NK-92 treated with Interleukin-12 subunit alpha and Interleukin-12 subunit beta, amount 100 ng/mL, for 24 hours (cell line): ENCODE measurements around the gene AKAP8L.

ENCODE experiments used
- DNase-seq: peaks from one replicate; lab custom pipeline; 2025; lab: John Stamatoyannopoulos, UW

The AKAP8L gene

DNA sequence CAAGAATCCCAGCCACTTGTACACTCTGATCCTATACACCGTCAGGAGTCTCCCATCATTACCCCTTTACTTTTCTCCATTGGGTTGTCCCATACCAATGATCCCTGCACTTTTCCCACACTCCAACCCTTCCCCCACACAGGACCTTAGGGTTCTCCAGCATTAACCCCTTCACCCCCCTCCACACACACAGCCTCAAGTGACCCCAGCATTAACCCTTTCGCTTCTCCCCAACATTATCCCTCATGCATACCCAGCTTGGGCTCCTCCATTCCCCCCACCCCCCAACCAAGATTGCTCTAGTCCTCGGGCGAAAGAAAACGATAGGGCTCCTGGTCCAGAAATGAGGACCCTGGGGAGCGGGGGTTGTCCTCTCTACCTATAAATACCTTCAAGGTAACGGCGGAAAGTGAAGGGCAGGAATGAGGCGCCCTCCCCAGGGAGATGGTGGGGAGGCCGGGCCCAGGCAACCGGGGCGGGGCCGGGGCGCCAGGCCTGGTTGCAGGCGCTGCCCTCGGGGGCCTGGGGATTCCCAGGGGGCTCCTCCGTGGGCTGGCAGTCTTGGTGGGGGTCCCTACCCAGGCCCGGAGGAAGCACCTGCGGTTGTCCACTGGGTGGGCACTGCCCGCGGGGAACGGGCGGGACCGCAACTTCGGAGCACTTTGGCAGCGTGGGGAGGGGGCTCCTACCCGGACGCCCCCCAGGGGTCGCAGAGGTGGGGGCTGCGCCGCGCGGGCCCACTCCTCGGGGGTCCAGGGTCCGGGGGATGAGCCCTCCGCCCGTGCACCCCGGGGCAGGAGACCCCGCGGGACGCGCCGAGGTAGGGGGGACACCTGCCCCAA is 30.2 kb upstream of the AKAP8L start:
- no peak for DNase-seq

DNA sequence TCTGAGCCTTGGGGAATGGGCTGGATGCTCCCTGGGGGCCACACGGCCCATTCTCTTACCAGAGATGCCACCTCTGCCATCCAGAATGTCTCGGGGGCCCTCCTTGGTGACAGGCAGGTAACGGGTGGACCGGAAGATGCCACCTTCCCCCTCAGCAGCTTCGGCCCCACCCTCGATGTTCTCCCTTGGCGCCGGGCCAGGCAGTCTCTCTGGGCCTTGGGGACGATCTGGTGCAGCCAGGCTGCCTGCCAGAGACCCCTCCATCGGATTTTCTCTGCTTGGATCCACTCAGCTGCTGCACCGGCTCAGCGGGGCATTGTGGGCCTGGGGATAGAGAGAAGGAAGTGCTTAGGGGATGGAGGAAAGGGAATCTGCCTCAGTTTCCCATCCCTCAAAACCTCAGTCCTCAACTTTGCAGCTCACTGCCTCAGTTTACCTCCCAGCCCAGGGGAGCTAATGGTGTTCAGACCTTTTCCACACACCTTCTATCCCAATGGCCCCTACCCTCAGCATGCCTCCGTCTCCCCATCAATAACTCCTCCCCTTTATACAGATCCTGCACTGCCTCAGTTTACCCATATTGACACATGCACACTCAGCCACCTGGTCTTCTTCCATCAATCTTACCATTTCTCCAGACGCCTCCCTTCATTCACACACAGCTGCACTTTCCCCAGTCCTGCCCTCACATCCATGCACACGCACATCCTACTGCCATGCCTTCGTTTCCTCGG is 29.4 kb upstream of the AKAP8L start:
- DNase-seq, result no peak

GRCh38 chr19:15447057-15447456 is 28.3 kb upstream of the AKAP8L start:
- no peak for DNase-seq

GRCh38 chr19:15445807-15446376 is 27.1 kb upstream of the AKAP8L start:
- no peak for DNase-seq

DNA sequence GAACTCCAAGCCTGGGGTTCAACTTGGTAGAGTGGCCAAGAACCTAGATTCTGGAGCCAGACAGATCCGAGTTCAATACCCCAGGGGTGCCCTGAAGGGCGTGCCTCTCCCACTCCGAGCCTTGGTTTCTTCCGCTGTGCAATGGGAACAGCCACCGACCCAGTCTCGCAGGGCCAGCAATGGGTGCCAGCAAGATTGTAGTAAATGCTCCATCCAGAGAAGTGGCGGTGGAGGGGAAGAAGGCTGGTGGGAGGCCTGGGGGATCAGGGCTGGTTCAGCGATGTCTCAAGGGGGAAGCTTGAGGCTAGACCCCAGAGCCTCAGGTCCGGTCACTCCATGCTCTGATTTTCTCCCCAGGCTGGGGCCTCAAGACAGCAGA is 26.4 kb upstream of the AKAP8L start:
- no peak for DNase-seq

GRCh38 chr19:15444505-15445226 is 25.9 kb upstream of the AKAP8L start:
- DNase-seq, result no peak

DNA sequence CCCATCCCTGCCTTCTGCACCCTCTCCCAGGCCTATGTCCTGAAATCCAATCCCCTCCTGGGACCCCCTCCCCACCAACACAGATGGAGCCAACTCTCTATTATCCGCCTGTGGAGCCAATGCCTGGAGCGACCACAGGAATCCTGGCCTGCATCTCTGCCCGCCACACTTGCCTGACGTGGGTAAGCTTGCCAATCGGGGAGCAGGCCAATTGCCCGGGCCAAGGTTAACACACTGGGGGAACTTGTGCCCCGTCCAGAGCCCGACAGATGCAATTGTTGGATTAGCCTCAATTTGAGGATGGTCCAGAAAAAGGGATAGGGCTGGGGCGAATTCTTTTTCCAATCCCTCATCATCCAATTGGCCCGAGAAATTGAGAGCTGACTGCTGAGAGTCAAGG is 25.1 kb upstream of the AKAP8L start:
- DNase-seq, result no peak

DNA sequence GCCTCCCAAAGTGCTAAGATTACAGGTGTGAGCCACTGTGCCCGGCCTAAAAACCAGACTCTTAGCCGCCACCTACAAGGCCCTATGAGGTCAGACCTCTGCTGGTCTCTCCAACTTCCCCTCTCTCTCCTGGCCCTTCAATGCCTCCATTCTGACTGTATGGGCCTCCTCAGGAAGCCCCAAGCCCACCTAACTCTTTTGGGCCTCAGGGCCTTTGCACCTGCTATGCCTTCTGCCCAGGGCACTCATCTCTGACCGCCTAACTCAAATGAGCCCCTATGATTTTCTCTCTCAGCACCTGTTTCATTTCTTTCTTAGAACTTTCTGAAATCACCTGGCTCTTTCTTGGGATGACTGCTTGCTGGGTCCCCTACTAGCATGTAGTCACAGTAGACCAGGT is 24.5 kb upstream of the AKAP8L start:
- no peak for DNase-seq

DNA sequence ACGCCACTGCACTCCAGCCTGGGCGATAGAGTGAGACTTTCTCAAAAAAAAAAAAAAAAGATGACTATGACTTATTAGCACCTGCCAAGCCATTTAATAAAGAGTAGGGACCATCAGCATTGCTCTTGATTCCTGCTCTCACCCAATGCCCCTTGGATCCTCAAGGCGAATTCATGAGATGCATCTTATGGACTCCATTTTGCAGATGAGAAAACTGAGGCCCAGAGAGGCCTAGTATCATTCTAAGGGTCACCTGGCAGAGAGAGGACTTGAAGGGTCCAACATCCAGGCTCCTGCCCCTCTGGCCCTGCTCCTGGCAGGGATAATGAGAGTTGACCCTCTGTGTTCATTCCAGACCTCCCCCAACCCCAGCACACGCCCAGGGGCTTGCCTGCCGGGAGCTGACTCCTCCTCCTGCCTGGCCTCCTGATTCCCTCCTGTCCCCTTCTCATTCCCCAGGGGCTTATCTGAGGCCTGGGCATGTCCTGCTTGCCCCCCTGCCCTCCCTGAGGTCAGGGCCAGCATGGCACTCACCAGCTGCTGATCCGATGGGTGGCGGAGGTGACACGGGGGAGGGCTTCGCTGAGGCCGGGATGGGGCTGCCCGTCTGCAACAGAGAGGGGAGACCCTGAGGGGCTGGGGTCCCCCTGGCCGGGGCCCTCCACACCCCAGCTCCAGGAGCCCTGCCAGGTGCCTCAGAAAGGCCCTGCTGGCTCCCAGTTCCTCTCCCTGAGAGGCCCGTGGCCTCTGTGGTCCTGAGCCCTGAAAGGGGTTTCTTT is 23.5 kb upstream of the AKAP8L start:
- no peak for DNase-seq

- peak; percentile 16 for DNase-seq
Measured at GRCh38 chr19:15441317-15441716, 22.5 kb upstream of the AKAP8L start.

GRCh38 chr19:15439821-15440641 is 21.2 kb upstream of the AKAP8L start:
- no peak for DNase-seq

DNA sequence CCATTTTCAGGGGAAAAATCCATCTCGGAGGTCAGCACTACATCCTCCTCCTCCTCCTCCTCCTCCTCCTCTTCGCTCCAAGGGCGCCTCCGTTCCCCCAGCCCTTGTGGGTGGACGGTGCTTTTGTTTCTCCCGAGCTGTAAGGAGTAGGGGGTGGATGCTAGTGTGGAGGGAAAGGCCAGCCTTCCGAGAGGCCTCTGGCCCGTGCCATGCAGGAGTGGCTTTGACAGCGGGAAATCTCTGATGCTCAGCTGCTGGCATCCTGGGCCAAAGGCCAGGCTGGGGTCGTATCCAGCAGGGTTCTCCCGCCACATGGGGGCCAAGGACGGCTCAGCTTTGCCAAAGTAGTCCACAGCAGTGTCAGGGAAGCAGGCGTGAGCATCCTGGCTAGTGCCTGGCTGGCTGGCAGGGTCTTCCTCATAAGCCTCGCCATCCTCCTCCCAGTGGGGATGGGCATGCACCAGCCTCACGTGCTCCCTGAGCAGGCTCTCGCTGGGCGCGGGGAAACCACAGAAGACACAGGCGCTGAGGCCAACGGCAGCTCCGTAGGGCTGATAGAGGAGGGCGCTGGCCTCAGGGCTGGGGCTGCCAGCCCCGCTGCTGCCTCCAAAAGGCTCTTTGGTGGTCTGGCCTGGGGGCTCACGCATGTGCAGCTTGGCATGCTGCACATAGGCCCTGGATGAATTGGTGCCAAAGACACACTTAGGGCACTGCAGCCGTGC is 20.5 kb upstream of the AKAP8L start:
- DNase-seq, result no peak

GRCh38 chr19:15438577-15438976 is 19.8 kb upstream of the AKAP8L start:
- no peak for DNase-seq

- DNase-seq, result no peak
Measured at GRCh38 chr19:15438124-15438496, 19.3 kb upstream of the AKAP8L start.

DNA sequence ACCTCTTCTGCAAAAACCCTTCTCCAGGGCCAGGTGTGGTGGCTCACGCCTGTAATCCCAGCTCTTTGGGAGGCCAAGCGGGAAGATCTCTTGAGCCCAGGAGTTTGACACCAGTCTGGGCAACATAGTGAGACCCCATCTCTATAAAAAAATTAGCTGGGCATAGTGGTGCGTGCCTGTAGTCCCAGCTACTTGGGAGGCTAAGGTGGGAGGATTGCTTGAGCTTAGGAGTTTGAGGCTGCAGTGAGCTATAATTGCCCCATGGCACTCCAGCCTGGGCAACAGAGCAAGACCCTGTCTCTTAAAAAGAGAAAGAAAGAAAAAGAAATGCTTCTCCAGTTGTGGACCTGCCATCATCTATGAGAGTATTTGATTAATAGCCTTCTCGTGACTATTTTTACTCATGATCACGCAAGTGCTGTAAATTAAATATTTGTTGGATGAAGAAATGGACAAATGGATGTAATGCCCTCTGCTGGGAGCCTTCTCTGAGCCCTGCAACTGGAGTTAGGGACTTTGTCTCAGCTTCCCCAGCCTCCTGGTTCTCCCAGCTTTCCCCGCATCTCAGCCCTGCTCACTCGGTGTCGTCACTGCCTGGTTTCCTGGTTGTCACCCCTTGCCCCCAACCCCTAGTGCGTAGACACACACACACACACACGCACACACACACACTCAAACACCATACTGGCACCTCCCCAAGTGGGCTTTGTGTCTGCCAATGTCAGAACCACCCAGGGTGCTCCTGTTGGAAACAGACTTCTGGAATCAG is 18.8 kb upstream of the AKAP8L start:
- DNase-seq, result no peak

DNA sequence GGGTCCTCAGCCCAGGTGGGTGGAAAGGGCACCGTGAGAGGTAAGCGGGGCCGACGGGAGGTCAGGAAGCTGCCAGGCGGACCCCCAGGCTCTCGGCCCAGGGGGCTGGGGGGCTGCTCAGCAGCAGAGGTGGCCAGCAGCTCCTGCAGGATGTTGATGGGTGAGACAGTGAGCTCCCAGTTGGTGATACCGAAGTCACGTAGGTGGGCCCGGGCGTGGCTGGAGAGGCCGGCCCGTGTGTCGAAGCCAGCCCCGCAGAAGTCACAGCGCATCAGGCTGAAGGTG is 18.0 kb upstream of the AKAP8L start:
- no peak for DNase-seq

GRCh38 chr19:15436012-15436825 is 17.4 kb upstream of the AKAP8L start:
- DNase-seq, result no peak

- DNase-seq, result no peak
Measured at GRCh38 chr19:15433519-15434069, 14.8 kb upstream of the AKAP8L start.
